Measurements from ENCODE around the gene NAP1L1.
A peak's percentile ranks its signal among the peaks of the same experiment; 100 is the strongest.

NAP1L1 gene

DNA sequence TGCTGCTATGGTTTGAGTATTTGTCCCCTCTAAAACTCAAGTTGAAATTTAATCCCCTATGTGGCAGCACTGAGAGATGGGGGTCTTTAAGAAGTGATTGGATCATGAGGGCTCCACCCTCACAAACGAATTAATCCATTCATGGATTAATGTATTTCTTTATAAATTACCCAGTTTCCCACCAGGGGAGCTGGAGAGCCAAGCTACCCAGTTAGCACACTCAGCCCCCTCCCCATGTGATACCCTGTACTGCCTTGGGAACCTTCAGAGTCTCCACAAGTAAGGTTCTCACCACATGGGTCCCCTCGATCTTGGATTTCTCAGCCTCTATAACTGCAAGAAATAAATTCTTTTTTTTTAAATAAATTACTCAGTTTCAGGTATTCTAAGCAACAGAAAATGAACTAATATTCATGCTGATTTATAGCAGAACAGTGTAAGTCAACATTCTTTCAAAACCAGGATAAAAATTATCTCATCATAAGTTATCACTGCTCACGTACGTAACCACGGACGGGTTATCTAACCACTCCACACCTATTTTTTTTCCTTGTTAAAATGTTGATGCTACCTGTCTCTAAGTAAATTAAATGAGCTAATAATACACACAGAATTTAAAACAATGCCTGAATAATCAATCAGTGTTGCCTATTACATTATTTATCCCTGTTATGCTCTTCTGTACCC, 3.6 kb downstream of the NAP1L1 start:
- Histone ChIP-seq H4K20me1 (ENCODE audit: insufficient read depth, low read length) (0 out of 2 replicates have a peak, but pooled peaks cover 4% of the 10 kb centered on the region), H3K9ac (ENCODE audit: low read length) (no peak overlapping the region), H3K4me2 (ENCODE audit: low read length) (no peak overlapping the region), H3K27me3 (ENCODE audit: insufficient read depth, low read length) (no peaks in the 10 kb centered on the region), H3K9me2 (ENCODE audit: low read depth, low read length) (no peaks in the 10 kb centered on the region), H2AFZ (ENCODE audit: low read length) (no peak overlapping the region), H3F3A (ENCODE audit: insufficient read depth, low read length) (no peaks in the 10 kb centered on the region), H3K79me2 (ENCODE audit: insufficient read depth, low read length) (peaks cover 80% of the 10 kb centered on the region), H3K36me3 (ENCODE audit: insufficient read depth, low read length) (peaks cover 63% of the 10 kb centered on the region), H3K4me1 (ENCODE audit: insufficient read depth, low read length, severe bottlenecking) (peaks cover 40% of the 10 kb centered on the region), H3K4me3 (ENCODE audit: low read depth, low read length, poor library complexity, severe bottlenecking) (no peak overlapping the region), H3K9me3 (ENCODE audit: low read length) (no peaks in the 10 kb centered on the region), H3K27ac (ENCODE audit: low read depth, low read length, poor library complexity, severe bottlenecking) (no peak overlapping the region)
- TF ChIP-seq, protein P1, sequence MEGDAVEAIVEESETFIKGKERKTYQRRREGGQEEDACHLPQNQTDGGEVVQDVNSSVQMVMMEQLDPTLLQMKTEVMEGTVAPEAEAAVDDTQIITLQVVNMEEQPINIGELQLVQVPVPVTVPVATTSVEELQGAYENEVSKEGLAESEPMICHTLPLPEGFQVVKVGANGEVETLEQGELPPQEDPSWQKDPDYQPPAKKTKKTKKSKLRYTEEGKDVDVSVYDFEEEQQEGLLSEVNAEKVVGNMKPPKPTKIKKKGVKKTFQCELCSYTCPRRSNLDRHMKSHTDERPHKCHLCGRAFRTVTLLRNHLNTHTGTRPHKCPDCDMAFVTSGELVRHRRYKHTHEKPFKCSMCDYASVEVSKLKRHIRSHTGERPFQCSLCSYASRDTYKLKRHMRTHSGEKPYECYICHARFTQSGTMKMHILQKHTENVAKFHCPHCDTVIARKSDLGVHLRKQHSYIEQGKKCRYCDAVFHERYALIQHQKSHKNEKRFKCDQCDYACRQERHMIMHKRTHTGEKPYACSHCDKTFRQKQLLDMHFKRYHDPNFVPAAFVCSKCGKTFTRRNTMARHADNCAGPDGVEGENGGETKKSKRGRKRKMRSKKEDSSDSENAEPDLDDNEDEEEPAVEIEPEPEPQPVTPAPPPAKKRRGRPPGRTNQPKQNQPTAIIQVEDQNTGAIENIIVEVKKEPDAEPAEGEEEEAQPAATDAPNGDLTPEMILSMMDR (IDR thresholded peaks at IDR 0.05; ENCODE audit: low read length): peak; percentile 8; the same call in 1 of the 2 replicates
- TF ChIP-seq EZH2 (IDR thresholded peaks at IDR 0.05; ENCODE audit: borderline replicate concordance, low read length): no peak

DNA sequence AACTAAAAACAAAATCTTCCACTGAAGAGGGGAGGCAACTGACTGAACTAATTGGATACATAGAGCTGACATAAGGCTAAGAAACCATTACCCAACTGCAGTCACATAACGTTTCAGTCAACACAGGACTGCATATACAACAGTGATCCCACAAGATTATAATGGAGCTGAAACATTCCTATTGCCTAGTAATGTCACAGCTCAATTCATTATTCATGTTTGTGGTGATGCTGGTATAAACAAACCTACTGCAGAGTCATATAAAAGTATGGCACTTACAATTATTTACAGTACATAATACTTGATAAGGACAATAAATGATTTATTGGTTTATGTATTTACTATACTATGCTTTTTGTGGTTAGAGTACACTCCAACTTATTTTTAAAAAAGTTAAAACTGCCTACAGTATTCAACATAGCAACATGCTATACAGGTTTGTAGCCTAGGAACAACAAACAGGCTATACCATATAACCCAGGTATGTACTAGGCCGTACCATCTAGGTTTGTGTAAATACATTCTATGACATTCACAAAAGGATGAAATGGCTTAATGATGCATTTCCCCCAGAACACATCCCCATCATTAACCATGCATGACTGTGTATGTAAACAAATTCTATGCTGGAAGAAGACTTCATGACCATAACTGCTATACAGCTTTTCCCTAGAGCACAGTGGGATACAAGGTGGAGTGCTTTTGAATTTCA, 4.3 kb downstream of the NAP1L1 start:
- Histone ChIP-seq H3K9ac (ENCODE audit: low read length) (no peak overlapping the region), H3K9me2 (ENCODE audit: low read depth, low read length) (no peaks in the 10 kb centered on the region), H3F3A (ENCODE audit: insufficient read depth, low read length) (no peaks in the 10 kb centered on the region), H3K79me2 (ENCODE audit: insufficient read depth, low read length) (peaks cover 87% of the 10 kb centered on the region), H3K4me1 (ENCODE audit: insufficient read depth, low read length, severe bottlenecking) (peaks cover 33% of the 10 kb centered on the region), H4K20me1 (ENCODE audit: insufficient read depth, low read length) (0 out of 2 replicates have a peak, but pooled peaks cover 4% of the 10 kb centered on the region), H3K4me2 (ENCODE audit: low read length) (no peak overlapping the region), H3K4me3 (ENCODE audit: low read depth, low read length, poor library complexity, severe bottlenecking) (no peak overlapping the region), H3K27me3 (ENCODE audit: insufficient read depth, low read length) (no peaks in the 10 kb centered on the region), H3K9me3 (ENCODE audit: low read length) (no peaks in the 10 kb centered on the region), H2AFZ (ENCODE audit: low read length) (no peak overlapping the region), H3K36me3 (ENCODE audit: insufficient read depth, low read length) (peaks cover 63% of the 10 kb centered on the region), H3K27ac (ENCODE audit: low read depth, low read length, poor library complexity, severe bottlenecking) (no peak overlapping the region)
- TF ChIP-seq EZH2 (IDR thresholded peaks at IDR 0.05; ENCODE audit: borderline replicate concordance, low read length): no peak
- TF ChIP-seq, protein P1 (IDR thresholded peaks at IDR 0.05; ENCODE audit: low read length): no peak

DNA sequence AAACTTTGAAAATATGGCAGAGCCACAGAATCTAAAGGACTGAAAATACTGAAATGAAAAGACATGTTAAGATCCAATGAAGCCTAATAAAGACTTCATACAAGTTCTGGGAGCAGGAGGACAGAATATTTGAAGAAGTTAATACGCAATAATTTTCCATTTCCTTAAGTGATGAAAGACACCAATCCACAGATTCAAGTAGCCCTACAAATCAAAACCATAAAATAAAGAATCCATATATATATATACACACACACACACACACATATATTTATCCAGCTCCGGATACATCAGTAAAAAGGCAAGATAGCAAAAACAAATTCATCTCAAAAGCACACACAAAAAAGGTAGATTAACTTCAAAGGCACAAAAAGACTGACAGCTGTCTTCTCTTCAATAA, 5.7 kb downstream of the NAP1L1 start:
- peaks cover 32% of the 10 kb centered on the region for H3K4me1 ChIP-seq (ENCODE audit: insufficient read depth, low read length, severe bottlenecking)
- H4K20me1 ChIP-seq (ENCODE audit: insufficient read depth, low read length): 0 out of 2 replicates have a peak, but pooled peaks cover 6% of the 10 kb centered on the region
- peaks cover 72% of the 10 kb centered on the region for H3K36me3 ChIP-seq (ENCODE audit: insufficient read depth, low read length)
- no peaks in the 10 kb centered on the region for H3K9me3 ChIP-seq (ENCODE audit: low read length)
- H3F3A ChIP-seq (ENCODE audit: insufficient read depth, low read length): no peaks in the 10 kb centered on the region
- peaks cover 100% of the 10 kb centered on the region for H3K79me2 ChIP-seq (ENCODE audit: insufficient read depth, low read length)
- no peak for TF ChIP-seq EZH2 (IDR thresholded peaks at IDR 0.05; ENCODE audit: borderline replicate concordance, low read length)
- TF ChIP-seq, protein P1 (IDR thresholded peaks at IDR 0.05; ENCODE audit: low read length): no peak
- no peaks in the 10 kb centered on the region for H3K9me2 ChIP-seq (ENCODE audit: low read depth, low read length)
- H2AFZ ChIP-seq (ENCODE audit: low read length): no peak overlapping the region
- H3K4me3 ChIP-seq (ENCODE audit: low read depth, low read length, poor library complexity, severe bottlenecking): no peak overlapping the region
- no peaks in the 10 kb centered on the region for H3K27me3 ChIP-seq (ENCODE audit: insufficient read depth, low read length)
- H3K27ac ChIP-seq (ENCODE audit: low read depth, low read length, poor library complexity, severe bottlenecking): no peak overlapping the region
- no peak overlapping the region for H3K4me2 ChIP-seq (ENCODE audit: low read length)
- no peak overlapping the region for H3K9ac ChIP-seq (ENCODE audit: low read length)

Measured in OCI-LY1 (cell line).